GM21576 (cell line): ENCODE measurements around the gene SIPA1L2.

Experiments
- ATAC-seq: cut with Tn5 transposase; IDR thresholded peaks from one replicate; pipeline ENCODE4 v1.9.1; 2021; ENCODE audit warnings: mild to moderate bottlenecking, moderate library complexity; ENCODE audit not compliant: unreplicated experiment

SIPA1L2 gene

DNA sequence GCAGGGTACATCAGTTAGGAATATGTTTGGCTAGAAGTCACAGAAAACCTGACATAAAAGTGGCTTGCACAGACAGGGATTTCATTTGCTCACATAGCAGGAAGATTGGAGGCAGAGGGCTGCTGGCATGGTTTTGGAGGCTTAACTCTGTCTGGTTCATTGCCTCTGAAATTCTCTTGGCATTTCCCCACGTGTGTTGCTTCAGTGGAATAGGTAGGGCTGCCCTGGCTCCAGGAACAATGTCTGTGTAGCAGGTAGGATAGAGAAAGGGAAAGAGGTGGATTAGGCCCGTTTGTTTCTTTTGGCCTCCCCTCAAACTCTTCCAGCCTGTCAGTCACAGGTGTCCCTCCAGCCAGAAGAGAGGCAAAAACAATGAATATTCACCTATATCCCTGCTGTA is 20.5 kb upstream of the SIPA1L2 start:
- no peak for ATAC-seq

DNA sequence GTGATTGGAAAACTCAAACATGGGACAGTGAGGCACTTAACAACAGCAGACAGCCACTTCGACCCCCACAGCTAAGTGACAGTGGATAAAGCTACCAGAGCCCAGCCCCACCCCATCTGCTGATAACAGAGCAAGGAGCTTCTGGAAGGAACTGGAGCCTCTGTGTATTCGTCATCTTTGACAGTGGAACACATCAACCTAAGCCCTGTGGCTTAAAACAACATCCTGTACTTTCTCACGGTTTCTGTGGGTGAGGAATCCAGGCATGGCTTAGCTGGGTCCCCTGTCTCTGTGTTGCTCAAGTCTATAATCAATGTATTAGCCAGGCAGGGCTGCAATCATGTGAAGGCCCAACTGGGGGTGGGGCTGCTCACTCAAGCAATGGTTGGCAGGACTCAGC is 18.4 kb upstream of the SIPA1L2 start:
- no peak for ATAC-seq

- ATAC-seq = no peak
These were observed 14.3 kb upstream of the SIPA1L2 start for GRCh38 chr1:232644209-232644608.

DNA sequence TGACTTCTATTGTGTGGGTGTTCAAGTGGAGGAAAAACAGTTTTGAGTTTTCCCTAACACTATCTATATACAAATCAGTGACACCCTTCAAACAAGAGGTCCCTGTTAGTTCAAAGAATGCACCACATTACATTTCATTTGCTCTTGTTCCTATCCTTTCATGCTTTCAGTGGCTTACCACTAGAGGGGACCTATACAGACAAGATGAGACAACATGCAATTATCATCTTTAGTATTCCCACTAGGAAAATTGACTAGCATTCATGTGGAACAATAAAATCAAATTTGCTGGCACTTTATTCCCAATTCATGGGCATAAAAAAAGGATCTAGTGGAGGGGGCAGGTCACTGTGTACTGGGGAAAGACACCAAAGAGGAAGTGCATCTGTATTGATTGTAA is 13.3 kb upstream of the SIPA1L2 start:
- ATAC-seq = no peak

DNA sequence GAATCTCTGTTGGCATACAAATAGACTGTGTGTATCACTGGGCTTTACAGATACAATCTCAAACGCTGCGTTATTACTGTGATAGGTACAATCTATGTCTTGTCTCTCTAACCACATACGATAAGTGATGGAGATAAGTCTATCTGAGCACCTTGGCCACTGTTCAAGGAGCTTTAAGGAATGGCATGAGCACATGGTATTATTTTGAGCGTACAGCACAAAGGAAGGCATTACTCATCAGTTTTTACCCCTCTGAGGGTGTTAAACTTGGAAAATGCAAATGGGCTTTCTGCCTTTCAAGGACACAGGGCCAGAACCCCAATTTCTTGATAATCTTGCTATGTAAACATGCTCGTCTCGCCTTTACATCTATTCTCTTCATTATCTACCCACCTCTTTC is 11.6 kb upstream of the SIPA1L2 start:
- ATAC-seq = no peak

DNA sequence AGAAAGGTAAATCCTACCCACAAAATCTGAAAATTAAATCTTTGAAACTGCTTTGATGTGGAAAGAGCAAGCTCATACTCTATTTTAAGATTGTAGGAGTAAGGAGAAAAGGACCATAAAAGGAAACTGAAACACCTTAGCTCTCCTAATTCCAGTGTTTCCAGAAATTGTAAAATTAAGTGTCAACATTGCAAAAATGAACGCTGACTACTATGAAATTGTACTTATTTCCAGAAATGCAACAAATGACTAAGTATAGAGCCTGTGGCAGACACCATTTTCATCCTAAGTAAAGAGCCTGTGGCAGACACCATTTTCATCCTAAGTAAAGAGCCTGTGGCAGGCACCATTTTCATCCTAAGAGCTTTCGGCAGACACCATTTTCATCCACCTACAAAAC is 6.9 kb upstream of the SIPA1L2 start:
- no peak for ATAC-seq

DNA sequence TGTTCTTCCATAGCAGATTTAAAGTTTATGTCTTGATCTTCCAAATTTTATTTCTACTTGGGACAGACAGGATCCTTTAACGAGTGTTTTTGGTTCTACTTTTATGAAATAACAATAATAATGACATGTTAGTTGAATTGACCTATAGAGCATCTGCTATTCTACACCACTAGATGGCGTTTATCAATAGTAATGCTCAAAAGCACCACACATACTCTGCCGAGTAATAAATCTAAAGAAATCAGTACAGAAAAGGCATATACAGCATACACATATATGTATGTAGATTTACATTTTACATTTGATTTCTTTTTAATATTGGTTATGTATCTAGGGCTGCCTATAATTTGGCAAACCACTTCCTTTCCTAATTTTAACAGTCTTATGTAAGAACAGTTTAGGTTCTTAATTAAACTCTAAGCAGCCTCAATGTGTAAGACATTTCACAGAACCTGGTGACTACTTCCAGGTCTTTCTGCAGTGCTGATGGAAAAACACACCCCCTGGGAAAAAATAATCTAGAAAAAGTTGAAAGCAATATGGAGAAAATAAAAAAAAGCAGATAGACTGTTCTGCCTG is 5.9 kb upstream of the SIPA1L2 start:
- ATAC-seq = peak; percentile 77

DNA sequence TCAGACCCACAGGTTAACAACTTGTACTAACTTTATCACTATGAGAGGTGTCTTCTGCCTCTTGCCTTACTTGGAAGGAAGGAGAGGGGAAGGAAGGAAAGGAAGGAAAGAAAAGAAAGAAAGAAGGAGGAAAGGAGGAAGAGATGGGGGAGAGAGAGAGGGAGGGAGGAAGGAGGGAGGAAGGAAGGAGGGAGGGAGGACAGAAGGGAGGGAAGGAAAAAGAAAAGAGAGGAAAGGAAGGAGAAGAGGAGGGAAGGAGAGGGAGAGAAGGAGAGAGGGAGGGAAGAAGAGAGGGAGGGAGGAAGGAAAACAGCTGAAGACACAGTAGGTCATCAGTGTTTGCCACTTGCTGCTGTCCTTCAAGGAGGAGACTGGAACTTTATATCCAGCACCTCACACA is 5.3 kb upstream of the SIPA1L2 start:
- no peak for ATAC-seq

GRCh38 chr1:232634096-232634495 is 4.2 kb upstream of the SIPA1L2 start:
- no peak for ATAC-seq

- ATAC-seq = no peak
These were observed 912 bp upstream of the SIPA1L2 start for GRCh38 chr1:232630894-232631195.

DNA sequence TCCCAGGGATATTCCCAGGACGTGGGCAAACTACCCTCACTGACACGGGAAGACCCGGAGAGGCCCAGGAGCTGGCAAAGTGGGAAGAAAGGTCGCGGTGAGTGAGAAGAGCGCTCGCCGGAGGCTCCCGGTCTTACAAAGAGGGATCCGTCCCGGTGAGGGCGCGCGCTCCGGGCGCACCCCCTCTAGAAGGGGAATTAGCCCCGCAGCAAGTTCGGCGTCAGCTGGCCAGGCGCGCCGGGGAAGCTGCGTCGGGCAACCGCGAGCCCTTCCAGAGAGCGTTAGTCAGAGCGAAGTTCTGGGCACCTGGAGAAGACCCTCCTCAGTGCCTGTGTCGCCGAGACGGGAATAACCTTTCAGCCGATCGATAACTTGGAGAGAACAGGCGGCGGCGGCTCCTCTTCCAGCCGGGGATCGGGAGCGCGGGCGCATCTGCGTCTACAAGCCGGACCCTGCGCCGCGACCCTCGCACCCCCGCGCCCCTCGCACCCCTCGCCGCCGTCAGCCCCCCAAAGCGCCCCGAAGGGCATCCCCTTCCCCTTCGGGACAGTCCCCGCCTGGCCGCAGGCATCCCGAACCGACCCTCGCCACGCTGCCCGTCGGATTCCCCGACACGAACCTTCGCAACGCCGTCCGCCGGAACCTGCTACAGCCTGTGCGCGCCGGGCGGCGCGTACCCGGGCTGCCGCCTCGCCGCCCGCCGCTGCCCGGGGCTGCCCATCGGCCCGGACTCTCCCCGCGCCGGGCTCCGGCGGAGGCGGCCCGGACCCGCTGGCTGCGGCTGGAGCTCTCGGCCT is 485 bp downstream of the SIPA1L2 start:
- peak; percentile 36 for ATAC-seq

GRCh38 chr1:232628335-232629249 is 1.3 kb downstream of the SIPA1L2 start:
- no peak for ATAC-seq

GRCh38 chr1:232627645-232628334 is 2.1 kb downstream of the SIPA1L2 start:
- ATAC-seq = no peak

DNA sequence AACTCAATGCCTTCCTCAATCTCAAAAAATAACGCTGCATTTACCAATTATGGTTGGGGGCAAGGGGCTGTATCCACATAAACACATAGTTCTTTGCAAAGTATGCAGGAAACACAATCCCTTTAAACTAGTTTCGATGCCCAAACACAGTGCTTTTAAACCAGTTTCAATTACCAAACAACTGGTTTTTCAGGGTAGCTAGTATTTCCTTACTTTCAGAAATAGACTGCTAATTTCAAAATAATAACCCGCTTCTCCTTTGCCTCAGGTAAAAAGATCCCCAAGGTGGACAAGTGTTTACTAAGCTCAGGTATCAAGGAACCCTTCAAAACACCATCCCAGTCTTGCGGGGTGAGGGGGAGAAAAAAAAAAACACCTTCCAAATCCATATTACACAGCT is 2.8 kb downstream of the SIPA1L2 start:
- ATAC-seq = no peak

- no peak for ATAC-seq
These were observed 3.5 kb downstream of the SIPA1L2 start for GRCh38 chr1:232626452-232626851.

GRCh38 chr1:232625319-232625868 is 4.5 kb downstream of the SIPA1L2 start:
- ATAC-seq = no peak

DNA sequence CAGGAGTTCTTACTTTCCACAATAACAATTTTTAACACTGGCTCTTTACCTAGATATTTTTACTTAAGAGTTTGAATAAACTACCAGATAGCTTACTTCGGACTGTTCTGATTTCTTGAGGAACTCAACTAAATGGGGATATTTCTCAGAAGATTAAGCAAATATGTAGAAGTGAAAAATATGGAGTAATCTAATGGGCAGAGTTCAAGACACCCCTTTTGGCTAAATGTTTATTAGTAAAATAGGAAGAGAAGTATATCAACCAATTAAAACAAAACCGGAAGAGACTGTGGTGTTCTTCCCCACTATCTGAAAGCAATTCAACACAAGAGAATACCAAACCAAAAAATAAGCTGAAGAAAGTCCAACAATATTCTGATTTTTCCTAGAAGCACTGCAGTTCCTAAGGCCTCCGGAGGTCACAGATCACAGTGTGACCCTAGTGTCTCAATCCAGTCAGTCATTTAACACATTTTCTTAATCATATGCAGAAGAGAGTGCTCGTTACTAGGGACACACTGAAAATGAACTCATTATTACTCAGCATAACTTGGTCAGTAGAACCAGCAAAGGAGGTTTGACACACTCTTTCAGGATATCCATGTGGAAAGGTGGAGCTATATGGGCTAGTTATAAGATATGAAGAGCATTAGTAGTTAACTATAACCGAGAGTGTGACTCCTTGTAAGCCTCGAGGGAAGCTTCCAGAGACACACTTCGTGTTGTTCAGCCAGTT is 5.2 kb downstream of the SIPA1L2 start:
- ATAC-seq = no peak

DNA sequence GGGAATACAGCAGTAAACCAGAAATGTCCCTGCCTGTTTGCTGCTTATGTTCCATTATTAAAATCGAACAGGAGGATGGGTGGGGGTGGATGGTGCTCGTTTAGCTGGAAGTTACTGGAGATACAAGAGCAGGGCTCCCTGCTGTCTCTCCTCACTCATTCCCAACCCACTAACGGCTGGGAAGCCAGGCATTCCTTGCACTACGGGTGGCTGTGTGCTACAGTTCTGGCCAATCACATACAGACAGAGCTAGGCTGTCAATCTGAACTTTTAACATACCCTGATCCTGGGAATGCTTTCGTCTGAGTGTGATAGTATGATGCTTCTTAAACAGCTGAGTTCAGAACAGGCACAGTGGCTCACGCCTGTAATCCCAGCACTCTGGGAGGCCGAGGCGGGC is 7.0 kb downstream of the SIPA1L2 start:
- no peak for ATAC-seq

DNA sequence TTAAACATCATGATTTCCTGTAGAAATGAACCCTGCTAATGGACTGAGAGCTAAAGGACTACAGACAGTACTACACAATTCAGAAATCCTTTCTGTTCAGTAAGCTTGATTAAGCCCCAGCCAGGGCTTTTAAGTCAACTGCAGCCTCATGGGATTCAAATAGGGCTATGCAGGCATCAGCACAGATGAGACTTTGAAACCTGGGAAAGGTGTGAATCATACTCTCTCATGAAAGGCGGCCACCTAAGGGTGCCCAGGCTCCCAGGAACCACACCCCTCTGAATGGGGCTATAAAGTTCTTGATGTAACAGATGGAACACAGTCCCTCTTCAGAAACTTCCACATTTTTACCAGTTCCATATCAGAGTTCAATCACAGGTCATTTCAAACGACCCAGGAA is 7.6 kb downstream of the SIPA1L2 start:
- ATAC-seq = no peak

GRCh38 chr1:232621050-232621449 is 8.9 kb downstream of the SIPA1L2 start:
- ATAC-seq = no peak
